SK-N-SH (cell line): ENCODE results near the gene RGS4.

Source experiments
- POLR2AphosphoS5 ChIP-seq: IDR thresholded peaks from 2 replicates; pipeline ENCODE4 v1.6.1; 2012; ENCODE audit warnings: low read depth, low read length
- TAF1 ChIP-seq: IDR thresholded peaks from 2 replicates; pipeline ENCODE4 v1.6.1; 2012; ENCODE audit warnings: low read depth, mild to moderate bottlenecking, low read length, moderate library complexity, borderline replicate concordance
- TF ChIP-seq, protein P1 (sequence below): fragments of 200-600 bp; sonication (generic); IDR thresholded peaks from 2 replicates; pipeline ENCODE4 v1.6.1; 2017; ENCODE audit warnings: antibody characterized with exemption, mild to moderate bottlenecking, moderate library complexity
- TF ChIP-seq, protein P2 (sequence below): IDR thresholded peaks from 2 replicates; pipeline ENCODE4 v1.4.0; 2012; ENCODE audit warnings: low read depth
- TF ChIP-seq, protein P3 (sequence below): IDR thresholded peaks from 2 replicates; pipeline ENCODE4 v1.6.1; 2012; ENCODE audit warnings: mild to moderate bottlenecking, low read depth, low read length, moderate library complexity
- TF ChIP-seq, protein P4 (sequence below): IDR thresholded peaks from 2 replicates; pipeline ENCODE4 v1.4.0; 2012; ENCODE audit warnings: low read depth, borderline replicate concordance

DNA sequence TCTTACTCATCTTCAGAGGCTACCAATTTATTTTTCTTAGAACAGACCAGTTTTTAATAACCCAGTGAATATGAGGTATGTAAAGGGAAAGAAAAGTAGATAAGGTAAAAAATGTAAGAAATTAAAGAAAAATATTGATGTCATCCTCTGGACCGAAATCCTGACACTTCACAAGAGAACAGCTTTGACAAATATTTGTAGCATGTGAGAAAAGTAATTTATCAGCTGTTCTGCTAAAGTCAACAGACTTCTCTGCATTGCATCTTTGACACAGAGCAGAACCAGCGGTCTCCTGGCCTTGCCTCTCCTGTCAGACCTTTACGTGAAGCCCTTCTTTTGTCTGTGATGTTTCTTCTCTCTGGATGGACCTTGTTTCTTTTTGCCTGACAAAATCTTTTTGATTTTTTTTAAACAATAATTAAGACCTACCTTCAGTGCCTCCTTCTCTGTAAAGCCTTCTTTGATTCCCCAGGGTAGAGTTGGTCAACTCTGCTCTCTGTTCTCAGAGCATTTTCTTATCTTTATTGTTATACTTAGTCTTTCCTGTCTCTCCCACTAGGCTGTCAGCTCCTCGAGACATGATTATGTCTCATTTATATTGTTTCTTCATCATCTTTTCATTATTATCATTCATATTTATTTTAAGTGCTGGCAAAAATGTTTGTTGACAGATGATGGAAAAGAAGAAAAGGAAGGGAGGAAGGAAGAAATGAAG, 35.4 kb downstream of the RGS4 start:
- TF ChIP-seq, protein P1, sequence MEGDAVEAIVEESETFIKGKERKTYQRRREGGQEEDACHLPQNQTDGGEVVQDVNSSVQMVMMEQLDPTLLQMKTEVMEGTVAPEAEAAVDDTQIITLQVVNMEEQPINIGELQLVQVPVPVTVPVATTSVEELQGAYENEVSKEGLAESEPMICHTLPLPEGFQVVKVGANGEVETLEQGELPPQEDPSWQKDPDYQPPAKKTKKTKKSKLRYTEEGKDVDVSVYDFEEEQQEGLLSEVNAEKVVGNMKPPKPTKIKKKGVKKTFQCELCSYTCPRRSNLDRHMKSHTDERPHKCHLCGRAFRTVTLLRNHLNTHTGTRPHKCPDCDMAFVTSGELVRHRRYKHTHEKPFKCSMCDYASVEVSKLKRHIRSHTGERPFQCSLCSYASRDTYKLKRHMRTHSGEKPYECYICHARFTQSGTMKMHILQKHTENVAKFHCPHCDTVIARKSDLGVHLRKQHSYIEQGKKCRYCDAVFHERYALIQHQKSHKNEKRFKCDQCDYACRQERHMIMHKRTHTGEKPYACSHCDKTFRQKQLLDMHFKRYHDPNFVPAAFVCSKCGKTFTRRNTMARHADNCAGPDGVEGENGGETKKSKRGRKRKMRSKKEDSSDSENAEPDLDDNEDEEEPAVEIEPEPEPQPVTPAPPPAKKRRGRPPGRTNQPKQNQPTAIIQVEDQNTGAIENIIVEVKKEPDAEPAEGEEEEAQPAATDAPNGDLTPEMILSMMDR, result no peak
- TF ChIP-seq, protein P2, sequence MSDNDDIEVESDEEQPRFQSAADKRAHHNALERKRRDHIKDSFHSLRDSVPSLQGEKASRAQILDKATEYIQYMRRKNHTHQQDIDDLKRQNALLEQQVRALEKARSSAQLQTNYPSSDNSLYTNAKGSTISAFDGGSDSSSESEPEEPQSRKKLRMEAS, result no peak
- TF ChIP-seq TAF1, result no peak
- TF ChIP-seq POLR2AphosphoS5, result no peak
- TF ChIP-seq, protein P3, sequence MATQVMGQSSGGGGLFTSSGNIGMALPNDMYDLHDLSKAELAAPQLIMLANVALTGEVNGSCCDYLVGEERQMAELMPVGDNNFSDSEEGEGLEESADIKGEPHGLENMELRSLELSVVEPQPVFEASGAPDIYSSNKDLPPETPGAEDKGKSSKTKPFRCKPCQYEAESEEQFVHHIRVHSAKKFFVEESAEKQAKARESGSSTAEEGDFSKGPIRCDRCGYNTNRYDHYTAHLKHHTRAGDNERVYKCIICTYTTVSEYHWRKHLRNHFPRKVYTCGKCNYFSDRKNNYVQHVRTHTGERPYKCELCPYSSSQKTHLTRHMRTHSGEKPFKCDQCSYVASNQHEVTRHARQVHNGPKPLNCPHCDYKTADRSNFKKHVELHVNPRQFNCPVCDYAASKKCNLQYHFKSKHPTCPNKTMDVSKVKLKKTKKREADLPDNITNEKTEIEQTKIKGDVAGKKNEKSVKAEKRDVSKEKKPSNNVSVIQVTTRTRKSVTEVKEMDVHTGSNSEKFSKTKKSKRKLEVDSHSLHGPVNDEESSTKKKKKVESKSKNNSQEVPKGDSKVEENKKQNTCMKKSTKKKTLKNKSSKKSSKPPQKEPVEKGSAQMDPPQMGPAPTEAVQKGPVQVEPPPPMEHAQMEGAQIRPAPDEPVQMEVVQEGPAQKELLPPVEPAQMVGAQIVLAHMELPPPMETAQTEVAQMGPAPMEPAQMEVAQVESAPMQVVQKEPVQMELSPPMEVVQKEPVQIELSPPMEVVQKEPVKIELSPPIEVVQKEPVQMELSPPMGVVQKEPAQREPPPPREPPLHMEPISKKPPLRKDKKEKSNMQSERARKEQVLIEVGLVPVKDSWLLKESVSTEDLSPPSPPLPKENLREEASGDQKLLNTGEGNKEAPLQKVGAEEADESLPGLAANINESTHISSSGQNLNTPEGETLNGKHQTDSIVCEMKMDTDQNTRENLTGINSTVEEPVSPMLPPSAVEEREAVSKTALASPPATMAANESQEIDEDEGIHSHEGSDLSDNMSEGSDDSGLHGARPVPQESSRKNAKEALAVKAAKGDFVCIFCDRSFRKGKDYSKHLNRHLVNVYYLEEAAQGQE, result no peak
- TF ChIP-seq, protein P4, sequence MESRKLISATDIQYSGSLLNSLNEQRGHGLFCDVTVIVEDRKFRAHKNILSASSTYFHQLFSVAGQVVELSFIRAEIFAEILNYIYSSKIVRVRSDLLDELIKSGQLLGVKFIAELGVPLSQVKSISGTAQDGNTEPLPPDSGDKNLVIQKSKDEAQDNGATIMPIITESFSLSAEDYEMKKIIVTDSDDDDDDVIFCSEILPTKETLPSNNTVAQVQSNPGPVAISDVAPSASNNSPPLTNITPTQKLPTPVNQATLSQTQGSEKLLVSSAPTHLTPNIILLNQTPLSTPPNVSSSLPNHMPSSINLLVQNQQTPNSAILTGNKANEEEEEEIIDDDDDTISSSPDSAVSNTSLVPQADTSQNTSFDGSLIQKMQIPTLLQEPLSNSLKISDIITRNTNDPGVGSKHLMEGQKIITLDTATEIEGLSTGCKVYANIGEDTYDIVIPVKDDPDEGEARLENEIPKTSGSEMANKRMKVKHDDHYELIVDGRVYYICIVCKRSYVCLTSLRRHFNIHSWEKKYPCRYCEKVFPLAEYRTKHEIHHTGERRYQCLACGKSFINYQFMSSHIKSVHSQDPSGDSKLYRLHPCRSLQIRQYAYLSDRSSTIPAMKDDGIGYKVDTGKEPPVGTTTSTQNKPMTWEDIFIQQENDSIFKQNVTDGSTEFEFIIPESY, result no peak
